Left hindlimb (tissue), 1 donor: ENCODE measurements around the gene ARMC6.
"Not testable (repeated sequence)": the region's sequence is repeated elsewhere in the genome, so short reads cannot be mapped to it uniquely, and the experiment has no call there.

Experiments used
- DNase-seq: peaks from one replicate; pipeline ENCODE4 v3.0.0-alpha.2; 2018

Gene ARMC6

DNA sequence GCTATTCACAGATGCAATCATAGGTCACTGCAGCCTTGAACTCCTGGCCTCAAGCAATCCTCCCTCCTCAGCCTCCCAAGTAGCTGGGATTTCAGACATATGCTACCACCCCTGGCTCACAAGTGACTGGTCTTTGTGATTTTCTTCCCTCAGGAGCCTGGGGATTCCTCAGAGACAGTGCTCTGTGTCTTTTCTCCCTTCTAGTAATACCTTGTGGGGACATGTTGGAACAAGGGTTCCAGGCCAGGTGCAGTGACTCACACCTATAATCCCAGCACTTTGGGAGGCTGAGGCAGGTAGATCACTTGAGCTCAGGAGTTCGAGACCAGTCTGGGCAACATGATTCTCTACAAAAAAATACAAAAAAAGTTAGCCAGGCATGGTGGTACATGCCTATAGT is 10.0 kb upstream of the ARMC6 start:
- not testable (repeated sequence) for DNase-seq

DNA sequence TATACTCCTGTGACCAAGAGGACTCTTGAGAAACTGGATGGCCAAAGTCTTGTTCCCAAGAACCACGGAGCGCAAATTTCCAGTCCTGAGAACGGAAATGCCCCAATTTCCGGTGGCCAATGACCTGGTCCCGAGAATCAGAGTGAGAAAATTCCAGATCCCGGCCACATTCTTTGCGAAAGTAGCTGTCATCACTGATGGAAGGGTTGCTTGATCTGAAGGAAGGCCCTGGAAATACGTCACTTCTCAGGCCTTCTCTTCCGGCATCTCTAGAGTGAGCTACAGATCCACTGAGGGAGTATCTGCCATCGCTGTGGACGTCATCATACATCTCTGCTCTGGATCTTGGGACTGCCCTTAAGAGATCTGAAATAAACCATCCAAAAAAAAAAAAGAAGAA is 7.5 kb upstream of the ARMC6 start:
- DNase-seq: no peak

DNA sequence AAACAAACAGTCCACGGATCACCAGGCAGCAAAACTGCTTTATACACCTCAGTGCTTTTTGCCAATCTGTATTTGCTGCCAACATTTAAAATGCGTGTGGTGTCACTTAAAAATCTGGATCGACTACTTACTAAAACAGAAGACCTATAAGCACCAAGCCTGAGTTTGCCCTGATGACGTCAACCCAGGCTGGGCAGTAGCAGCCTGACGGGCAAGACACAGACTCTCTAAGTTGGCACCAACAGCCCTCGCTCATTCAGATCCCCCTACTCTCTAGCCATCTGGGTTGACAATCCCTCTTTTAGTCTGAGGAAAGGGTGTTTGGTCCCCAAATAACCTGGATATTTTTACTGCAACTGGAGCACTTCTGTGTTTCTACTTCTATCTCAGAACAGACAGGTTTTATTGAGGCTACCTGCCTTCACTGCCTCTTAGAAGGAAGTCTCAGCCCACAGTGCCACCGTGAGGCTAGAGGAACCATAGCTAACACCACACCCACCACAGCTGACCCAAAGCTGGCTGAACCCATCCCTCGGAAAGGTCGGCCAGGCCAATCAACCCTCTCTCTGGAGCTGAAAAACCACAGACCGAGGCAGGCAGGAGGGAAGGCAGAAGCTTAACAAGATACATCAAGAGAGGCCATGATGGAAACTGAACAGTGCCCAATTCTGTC is 7.0 kb upstream of the ARMC6 start:
- no peak for DNase-seq

- DNase-seq: no peak
These were observed 6.2 kb upstream of the ARMC6 start for GRCh38 chr19:19027228-19027627.

GRCh38 chr19:19028526-19028925 is 4.9 kb upstream of the ARMC6 start:
- DNase-seq: no peak

- DNase-seq: no peak
These were observed 1.5 kb upstream of the ARMC6 start for GRCh38 chr19:19031891-19032290.

GRCh38 chr19:19032420-19033175 is 805 bp upstream of the ARMC6 start:
- DNase-seq: peak; percentile 90

DNA sequence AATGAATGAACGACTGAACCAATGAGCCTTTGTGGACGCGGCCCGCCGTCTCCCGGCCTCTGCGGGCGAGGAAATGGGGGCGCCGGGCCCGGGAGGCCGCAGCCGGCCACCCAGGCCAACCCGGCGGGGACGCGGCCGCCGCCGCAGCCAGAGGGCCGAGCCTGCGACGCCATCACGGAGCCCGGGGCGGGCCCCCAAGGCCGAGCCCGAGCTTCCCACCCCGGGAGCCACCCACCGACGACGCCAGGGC is 302 bp upstream of the ARMC6 start:
- DNase-seq: no peak

- DNase-seq: peak; percentile 42
These were observed 811 bp downstream of the ARMC6 start for GRCh38 chr19:19034204-19034624.

DNA sequence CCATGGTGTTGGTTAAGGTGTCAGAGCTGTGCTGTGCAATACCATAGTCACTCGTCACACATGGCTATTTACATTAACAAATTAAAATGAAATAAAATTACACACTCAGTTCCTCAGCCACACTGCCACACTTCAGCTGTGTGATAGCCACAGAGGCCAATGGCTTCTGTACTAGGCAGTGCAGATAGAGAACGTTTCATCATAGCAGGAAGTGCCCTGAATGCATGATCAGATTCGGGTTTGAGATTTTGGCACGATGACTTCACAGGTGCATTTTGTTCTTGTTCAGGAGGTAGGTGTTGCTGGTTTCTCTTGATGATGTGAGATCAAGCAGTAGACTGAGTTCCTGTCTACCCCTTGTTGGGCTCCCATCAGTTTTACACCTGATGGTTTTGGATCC is 6.5 kb downstream of the ARMC6 start:
- DNase-seq: no peak

GRCh38 chr19:19040417-19040816 is 7.0 kb downstream of the ARMC6 start:
- DNase-seq: no peak

- DNase-seq: no peak
These were observed 9.4 kb downstream of the ARMC6 start for GRCh38 chr19:19042732-19043280.

- DNase-seq: no peak
These were observed 10.1 kb downstream of the ARMC6 start for GRCh38 chr19:19043481-19043880.

DNA sequence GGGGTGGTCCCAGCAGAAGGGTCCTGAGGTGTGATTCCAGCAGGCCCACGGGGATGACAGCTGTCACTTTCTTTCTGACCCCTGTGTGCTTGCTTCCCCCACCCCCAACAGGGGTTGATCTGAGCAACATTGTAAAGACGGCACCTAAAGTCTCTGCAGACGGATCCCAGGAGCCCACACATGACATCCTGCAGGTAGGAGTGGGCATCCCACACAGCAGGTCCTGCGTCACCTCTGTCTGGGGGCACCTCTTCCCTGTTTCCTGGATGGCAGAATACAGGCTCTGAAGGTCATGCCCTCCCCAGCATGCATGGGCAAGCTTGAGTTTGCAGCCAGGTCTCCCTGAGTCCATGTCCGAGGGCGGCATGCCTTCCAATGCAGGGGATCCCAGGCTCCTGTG is 10.5 kb downstream of the ARMC6 start:
- no peak for DNase-seq

DNA sequence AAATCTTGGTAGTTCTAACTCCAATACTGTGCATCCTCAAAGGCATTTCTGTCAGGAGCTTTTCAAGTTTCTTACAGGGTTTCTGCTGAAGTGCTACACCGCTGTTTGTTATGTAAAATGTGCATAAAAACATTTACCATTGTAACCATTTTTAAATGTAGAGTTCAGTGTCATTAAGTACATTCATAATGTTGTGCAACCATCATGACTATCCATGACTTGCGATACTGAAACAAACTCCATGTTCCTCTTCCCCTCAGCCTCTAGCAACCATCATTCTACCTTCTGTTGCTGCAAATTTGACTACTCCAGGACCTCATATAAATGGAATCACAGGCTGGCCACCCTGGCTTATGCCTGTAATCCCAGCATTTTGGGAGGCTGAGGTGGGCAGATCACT is 16.0 kb downstream of the ARMC6 start:
- DNase-seq: no peak

DNA sequence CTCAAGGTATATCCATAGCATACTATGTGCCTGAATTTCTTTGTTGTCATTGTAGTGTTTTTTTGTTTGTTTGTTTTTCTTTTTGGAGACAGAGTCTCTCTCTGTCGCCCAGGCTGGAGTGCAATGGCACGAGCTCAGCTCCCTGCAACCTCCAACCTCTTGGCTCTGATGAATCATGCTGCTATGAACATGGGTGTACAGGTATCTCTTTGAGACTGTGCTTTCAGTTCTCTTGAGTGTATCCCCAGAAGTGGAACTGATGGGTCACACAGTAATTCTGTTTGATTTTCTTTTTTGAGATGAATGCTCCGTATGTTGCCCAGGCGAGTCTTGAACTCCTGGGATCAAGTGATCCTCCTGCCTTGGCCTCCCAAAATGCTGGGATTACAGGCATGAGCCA is 16.7 kb downstream of the ARMC6 start:
- DNase-seq: no peak

GRCh38 chr19:19050731-19051130 is 17.3 kb downstream of the ARMC6 start:
- DNase-seq: no peak

- no peak for DNase-seq
These were observed 18.2 kb downstream of the ARMC6 start for GRCh38 chr19:19051478-19052213.

DNA sequence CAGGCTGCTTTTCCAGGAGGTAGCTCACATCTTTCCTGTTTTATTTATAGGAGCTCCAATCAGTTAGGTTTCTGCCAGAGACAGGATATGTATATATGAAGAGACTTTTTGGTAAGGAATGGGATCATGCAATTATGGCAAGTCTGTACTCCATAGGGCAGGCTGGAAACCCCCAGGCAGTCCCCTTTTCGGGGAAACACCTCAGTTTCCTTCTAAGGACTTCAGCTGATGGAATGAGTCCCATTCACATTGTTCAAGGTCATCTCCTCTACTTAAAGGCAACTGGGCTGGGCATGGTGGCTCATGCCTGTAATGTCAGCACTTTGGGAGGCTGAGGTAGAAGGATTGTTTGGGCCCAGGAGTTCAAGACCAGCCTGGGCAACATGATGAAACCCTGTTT is 19.5 kb downstream of the ARMC6 start:
- DNase-seq: no peak

DNA sequence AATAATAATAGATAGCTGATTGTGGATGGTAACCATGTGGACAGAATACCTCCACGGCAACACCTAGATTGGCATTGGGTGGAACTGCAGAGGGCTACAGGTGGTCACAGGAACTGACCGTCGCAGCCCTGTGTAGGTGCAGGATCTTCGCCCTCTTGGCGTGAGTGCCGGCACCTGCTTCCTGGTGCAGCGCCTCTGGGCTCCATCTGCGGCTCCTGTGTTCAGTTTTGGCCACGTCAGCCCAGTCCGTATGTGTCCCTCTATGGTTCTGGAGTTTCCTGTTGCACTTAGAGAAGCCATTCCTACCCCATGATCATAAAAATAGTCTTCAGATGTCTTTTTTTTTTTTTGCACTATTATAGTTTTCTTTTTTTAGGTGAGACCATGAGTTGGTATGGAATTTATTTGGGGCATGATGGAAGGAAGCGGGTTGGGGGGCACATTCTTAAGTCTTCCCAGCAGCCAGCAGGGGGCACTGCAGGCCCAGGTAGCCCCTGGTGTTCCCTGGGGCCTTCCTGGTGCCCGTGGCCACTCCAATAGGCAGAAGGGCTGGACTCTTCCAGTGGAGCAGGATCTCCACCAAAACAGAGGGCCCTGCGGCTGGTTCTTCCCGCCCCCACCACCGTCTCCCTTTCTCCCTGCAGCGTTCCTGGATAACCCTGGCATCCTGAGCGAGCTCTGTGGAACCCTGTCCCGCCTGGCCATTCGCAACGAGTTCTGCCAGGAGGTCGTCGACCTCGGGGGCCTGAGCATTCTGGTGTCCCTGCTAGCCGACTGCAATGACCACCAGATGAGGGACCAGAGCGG is 20.3 kb downstream of the ARMC6 start:
- peak; percentile 64 for DNase-seq

GRCh38 chr19:19054315-19054938 is 21.0 kb downstream of the ARMC6 start:
- no peak for DNase-seq

DNA sequence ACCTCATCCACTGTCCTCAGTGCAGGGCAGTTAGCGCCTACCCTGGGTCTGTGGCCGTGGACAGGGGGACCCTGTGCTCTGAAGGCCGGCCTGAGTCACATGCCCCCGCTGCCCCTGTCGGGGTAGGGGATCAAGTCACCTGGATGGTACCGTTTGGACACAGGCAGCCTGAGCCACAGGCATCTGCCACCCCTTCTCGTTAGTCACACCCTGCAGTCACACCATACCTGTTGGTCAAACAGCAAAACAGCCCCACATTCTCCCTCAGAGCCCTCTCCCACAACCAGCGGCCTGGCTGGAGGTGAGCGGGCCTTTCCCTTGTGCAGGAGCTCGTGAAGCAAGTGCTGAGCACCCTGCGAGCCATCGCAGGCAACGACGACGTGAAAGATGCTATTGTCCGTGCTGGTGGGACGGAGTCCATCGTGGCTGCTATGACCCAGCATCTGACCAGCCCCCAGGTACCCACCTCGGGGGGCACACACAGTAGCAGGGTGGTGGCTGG is 21.6 kb downstream of the ARMC6 start:
- DNase-seq: no peak
